ENCODE measurements around the gene GNA12.
"Not testable (repeated sequence)": the region's sequence is repeated elsewhere in the genome, so short reads cannot be mapped to it uniquely, and the experiment has no call there.

Gene GNA12

DNA sequence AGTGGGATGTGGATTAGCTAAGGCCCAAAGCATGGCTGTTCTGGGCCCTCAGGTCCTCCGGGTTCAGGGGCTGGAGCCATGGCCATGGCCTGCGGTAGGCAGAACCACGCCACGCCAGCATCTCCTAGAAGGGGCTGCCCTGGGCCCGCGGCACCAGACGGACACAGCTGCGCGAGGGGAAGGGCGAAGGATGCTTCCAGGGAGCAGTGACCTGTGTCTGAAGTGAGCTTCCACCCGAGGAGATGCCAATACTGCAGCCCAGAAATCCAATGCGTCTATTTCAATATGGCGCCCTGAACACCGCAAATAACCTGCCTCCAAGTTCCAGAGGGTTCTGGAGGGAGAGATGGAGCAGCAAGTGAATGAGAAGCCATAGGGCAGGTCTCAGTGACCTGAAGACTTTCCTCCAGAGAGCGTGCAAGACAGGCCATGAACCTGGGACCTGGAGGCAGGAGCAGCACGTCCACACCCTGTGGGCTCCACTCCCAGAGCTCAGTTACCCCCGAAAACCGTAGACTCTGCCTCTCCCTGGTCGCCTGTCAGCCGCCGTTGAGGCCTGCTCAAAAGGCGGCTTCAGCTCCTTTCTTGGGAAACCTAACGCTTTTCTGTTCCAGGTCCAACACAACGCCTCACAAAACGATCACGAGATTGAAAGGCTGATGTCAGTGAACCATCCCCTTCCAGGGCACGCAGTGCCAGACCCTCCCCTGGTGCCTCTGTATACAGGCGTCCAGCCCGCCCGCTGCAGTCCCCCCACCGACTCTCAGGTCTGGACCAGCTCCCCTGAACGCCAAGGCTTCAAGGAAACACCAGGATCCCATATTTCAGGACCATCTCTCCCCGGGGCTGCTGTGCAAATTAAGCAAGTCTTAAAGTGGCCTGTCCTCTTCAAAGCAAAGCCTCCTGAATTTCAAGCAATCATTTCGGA lies 118.7 kb downstream of the GNA12 start:
- ATAC-seq = no peak

DNA sequence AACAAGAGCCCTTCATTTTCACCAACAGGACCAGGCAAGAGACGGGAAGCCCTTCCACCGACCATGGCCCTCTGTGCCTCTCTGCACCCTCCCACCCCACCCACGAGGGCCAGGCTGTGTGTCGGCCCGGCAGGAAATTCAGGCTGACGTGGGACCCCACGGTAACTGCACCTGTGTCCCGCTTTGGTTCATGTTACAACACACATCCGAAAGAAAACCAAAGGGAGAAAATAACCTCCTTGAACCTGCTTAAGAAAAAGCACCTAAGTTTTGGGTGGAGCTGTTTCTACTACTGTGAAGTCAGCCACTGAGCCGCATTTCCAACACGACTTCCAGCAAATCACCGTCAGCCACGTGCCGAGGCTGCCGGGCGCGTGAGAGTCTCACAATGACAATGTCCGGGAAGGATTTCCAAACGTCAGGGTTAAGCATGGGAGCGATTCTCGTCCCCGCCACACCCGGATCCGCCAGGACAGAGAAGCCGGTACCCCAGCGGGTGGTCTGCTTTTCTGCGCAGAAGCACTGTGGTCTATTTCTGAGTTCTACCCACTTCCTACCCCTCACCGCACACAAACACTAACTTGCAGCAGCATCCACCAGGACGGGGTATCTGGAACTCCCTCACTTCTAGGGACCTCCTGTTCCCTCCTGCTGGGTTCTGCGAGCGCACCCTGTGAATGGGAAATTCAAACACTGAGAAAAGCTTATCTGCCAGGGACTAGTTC lies 119.5 kb downstream of the GNA12 start:
- no peak for ATAC-seq

DNA sequence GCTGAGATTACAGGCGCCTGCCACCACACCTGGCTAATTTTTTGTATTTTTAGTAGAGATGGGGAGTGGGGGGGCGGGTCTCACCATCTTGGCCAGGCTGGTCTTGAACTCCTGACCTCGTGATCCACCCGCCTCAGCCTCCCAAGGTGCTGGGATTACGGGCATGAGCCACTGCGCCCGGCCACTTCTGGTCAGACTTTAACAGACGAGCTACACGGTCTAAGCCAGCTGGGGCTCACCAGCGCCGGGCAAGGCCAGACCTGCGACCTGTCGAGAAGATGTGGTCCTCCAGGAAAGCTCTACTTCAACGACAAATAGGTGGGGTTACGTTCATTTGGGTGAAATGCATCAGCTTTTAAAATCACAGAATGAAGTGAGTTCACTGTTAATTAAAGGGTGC lies 120.1 kb downstream of the GNA12 start:
- not testable (repeated sequence) for ATAC-seq

- no peak for ATAC-seq
Observed at GRCh38 chr7:2723138-2723850, 120.8 kb downstream of the GNA12 start.

DNA sequence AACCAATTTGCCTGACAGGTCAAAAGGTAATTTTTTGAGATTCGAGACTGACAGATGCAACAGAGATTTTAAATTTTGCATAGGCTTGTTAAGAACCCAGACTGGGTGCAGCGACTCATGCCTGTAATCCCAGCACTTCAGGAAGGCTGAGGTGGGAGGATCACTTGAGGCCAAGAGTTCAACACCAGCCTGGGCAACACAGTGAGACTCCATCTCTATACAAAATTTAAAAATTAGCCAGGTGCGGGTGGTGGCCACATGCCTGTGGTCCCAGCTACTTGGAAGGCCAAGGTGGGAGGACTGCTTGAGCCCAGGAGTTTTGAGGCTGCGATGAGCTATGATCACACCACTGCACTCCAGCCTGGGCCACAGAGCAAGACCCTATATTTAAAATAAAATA lies 121.5 kb downstream of the GNA12 start:
- no peak for ATAC-seq

- no peak for ATAC-seq
Observed at GRCh38 chr7:2721842-2722241, 122.3 kb downstream of the GNA12 start.

DNA sequence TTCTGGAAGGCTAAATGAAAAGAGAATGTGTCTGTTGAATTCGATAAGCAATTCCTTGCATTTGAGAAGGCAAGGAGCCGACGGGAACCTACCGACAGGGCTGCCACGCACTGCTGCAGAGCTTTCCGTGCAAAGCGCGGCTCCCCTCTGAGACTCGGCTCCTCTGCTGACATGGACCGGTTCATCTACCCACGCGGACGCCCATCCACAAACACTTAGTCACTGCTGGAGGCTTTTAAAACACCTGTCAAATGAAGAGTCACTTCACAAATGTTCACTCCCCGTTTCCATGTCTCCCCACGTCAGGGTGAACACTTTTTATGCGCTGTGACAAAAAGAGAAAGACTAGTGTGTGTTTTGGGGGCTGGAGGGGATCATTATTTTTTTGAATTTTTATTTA lies 124.1 kb downstream of the GNA12 start:
- ATAC-seq = no peak

DNA sequence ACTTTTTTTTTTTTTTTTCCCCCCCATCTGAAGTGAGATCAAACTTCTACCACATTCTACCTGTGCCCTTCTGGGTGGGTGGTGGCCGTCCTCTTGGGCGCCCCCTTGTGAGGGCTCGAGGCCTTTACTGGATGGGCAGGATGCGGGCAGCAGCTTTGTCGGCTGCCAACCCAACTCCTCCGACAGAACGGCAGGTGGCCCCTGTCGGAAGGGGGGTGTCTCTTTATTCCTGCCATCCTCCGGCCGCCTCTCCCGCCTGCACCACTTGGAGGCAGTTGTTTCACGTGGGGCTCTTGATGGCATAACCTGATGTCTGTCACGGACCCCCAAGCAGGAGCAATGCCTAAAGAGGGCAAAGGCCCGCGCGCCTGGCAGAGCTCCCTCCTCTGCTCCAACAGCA lies 125.1 kb downstream of the GNA12 start:
- peak in 1 of 2 donors; percentile 25 for ATAC-seq

GRCh38 chr7:2718296-2718965 lies 125.7 kb downstream of the GNA12 start:
- no peak for ATAC-seq

GRCh38 chr7:2717293-2718261 lies 126.5 kb downstream of the GNA12 start:
- ATAC-seq = no peak

GRCh38 chr7:2716906-2717292 lies 127.2 kb downstream of the GNA12 start:
- ATAC-seq = no peak

GRCh38 chr7:2716488-2716887 lies 127.6 kb downstream of the GNA12 start:
- ATAC-seq = no peak

- peak; percentile 86 to 89 for ATAC-seq
Observed at GRCh38 chr7:2715341-2716231, 128.5 kb downstream of the GNA12 start.

DNA sequence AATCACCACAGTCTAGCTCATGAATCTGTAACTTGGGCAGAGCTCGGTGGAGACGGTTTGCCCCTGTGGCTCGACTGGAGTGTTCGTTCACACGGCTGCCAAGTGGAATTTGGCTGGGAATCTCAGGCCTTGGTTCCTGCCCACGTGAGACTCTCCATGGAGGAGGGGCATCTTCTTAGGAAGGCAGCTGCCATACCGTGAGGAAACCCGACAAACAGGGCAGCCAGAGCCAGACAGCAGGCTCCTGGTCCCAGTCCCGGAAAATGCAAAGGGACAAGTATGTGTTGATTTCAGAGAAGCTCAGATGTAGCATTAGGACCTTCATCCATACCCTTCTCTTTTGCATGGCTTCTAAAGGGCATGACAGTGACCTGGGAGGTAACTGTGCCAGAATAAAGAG lies 129.5 kb downstream of the GNA12 start:
- no peak for ATAC-seq

GRCh38 chr7:2713978-2714377 lies 130.1 kb downstream of the GNA12 start:
- ATAC-seq = no peak

GRCh38 chr7:2713370-2713769 lies 130.7 kb downstream of the GNA12 start:
- no peak for ATAC-seq

DNA sequence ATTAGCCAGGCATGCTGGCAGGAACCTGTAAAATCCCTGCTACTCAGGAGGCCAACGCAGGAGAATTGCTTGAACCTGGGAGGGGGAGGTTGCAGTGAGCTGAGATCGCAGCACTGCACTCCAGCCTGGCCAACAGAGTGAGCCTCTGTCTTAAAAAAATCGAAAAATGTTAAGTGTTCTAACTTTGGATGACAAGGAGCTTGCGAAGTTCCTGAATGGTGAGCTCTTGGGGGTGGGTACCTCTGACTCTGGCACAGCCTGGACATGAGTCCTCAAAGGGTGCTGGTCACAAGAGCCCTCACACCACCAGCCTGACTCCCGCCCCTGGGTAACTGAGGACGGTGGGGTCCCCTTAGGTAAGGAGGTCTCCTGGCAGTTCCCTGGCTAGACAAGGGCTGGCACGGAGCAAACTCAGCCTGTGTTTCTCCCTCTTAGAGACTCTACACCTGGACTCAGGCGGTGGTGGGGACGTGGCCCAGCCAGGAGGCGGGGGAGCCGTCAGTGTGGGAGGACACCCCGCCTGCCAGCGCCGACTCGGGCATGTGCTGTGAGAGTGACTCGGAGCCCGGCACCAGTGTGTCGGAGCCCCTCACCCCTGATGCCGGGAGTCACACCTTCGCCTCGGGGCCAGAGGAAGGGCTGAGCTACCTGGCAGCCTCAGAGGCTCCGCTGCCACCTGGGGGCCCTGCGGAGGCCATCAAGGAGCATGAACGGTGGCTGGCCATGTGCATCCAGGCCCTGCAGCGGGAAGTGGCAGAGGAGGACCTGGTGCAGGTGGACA lies 132.0 kb downstream of the GNA12 start:
- no peak for ATAC-seq

DNA sequence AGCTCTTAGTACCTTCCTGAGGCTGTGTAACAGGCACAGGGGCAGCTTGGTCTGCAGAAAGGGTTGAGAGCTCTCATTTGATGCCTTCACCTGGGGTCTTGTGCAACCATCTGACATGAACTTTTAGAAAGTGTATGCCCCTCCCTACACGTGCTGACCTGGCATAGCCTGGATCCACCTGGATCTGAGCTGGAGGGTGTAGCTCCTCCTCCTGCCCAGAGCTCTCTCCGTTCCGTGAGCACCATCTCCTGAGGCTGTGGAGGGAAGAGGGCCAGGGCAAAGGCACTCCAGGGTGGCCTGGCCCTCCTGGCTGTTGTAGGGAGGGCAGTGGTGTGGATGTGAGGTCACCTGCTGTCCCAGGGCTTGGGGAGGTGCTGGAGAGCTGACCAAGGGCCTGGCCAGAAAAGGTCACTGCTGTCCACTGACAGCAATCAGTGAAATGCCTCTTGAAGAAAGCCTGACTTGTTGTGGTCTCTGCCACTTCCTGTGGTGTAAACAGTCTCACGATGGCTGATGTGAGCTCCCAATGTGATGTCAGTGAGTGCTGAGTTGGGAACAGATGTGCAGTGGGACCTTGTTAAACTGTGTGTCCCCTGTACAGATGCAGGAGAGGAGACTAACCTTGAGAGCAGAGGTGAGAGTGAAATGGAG lies 133.1 kb downstream of the GNA12 start:
- peak; percentile 13 to 21 for ATAC-seq

DNA sequence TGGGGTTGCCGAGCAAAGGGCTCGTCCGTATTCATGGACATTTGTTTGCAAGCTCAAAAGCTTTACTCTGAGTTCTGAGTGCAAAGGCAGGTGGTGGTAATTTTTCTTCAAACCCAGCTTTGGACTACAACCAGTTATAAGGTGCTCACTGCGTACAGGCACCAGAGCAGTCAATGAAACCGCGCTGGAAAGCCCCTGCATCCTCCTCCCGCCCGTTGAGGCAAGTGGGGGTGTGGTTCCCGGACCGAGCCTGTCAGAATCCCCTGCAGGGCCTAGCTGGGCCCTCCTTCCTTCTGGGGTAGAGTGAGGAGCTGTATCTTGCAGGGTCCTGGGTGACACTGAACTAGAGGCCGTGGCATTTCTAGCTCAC lies 133.8 kb downstream of the GNA12 start:
- ATAC-seq = peak; percentile 73 to 76

All from activated CD4-positive, CD25-positive, alpha-beta regulatory T cell treated with anti-CD3 and anti-CD28 coated beads, Interleukin-2, amount 50 U/mL, for 24 hours (primary cell).